Endothelial cell of umbilical vein (primary cell): ENCODE results near the gene FAM53A.

Source experiments
- POLR2A ChIP-seq: IDR thresholded peaks from 2 replicates; pipeline ENCODE4 v1.6.1; 2012; ENCODE audit warnings: low read depth, mild to moderate bottlenecking, control low read depth, low read length
- POLR2AphosphoS5 ChIP-seq: IDR thresholded peaks from 2 replicates; pipeline ENCODE4 v1.6.1; 2012; ENCODE audit warnings: low read depth, mild to moderate bottlenecking, control low read depth, low read length, moderate library complexity; ENCODE audit not compliant: insufficient read depth
- TF ChIP-seq, protein P1 (sequence below), 2 donors: IDR thresholded peaks; 1 replicate in 1 of 2; 2 replicates in 1 of 2; pipeline ENCODE4 v1.5.1; 2011; ENCODE audit warnings: low read length in 2 of 2, mild to moderate bottlenecking in 2 of 2, moderate library complexity in 2 of 2, control low read depth in 1 of 2, inconsistent platforms in 1 of 2, low read depth in 1 of 2; ENCODE audit not compliant: insufficient read depth in 1 of 2; ENCODE audit errors: extremely low read depth in 1 of 2

DNA sequence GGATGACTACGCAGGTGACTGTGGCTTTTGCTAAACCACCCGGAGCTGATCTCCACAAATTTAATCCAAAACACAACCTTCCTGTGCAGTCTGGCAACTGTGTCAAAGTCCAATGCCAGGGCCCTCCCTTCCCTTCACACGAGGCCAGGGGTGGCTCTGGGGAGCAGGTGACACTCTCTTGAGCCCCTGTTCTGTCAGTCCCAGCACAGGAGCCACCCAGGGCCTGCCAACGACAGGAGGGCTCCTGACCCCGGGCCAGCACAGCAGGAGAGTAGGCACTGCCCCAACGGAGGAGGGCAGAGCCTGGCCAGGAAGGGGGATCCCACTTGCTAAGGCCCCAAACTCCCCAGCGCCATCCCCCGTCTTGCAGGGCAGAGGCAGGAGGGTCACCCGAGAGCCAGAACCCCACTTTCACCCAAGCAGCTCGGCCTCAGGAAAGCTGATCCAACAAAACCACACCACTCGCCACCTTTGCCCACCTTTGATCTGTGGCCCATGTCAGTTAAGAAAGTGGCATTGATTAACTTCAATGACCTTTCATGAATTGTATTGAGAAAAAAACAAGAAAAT is 44.7 kb downstream of the FAM53A start:
- no peak for TF ChIP-seq POLR2AphosphoS5
- TF ChIP-seq POLR2A: no peak
- TF ChIP-seq, protein P1, sequence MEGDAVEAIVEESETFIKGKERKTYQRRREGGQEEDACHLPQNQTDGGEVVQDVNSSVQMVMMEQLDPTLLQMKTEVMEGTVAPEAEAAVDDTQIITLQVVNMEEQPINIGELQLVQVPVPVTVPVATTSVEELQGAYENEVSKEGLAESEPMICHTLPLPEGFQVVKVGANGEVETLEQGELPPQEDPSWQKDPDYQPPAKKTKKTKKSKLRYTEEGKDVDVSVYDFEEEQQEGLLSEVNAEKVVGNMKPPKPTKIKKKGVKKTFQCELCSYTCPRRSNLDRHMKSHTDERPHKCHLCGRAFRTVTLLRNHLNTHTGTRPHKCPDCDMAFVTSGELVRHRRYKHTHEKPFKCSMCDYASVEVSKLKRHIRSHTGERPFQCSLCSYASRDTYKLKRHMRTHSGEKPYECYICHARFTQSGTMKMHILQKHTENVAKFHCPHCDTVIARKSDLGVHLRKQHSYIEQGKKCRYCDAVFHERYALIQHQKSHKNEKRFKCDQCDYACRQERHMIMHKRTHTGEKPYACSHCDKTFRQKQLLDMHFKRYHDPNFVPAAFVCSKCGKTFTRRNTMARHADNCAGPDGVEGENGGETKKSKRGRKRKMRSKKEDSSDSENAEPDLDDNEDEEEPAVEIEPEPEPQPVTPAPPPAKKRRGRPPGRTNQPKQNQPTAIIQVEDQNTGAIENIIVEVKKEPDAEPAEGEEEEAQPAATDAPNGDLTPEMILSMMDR (IDR thresholded peaks at IDR 0.05; ENCODE audit: extremely low read depth in 1 of 2, insufficient read depth in 1 of 2, low read depth in 1 of 2, low read length in 2 of 2): no peak
